Choroid plexus epithelial cell (primary cell): ENCODE measurements around the gene SUCO.

Experiments
- DNase-seq: peaks from one replicate; pipeline ENCODE4 v3.0.0-alpha.2; 2010; ENCODE audit warnings: low read depth
- H3K4me3 ChIP-seq: 2 replicates; pipeline ENCODE4 v1.5.1; 2011; ENCODE audit warnings: low read depth, mild to moderate bottlenecking, control low read depth, low read length, moderate library complexity
- TF ChIP-seq, protein P1 (sequence below): conservative IDR thresholded peaks from 2 replicates; pipeline ENCODE4 v1.5.1; 2011; ENCODE audit warnings: low read depth, mild to moderate bottlenecking, control low read depth, inconsistent platforms, low read length, moderate library complexity

The SUCO gene

DNA sequence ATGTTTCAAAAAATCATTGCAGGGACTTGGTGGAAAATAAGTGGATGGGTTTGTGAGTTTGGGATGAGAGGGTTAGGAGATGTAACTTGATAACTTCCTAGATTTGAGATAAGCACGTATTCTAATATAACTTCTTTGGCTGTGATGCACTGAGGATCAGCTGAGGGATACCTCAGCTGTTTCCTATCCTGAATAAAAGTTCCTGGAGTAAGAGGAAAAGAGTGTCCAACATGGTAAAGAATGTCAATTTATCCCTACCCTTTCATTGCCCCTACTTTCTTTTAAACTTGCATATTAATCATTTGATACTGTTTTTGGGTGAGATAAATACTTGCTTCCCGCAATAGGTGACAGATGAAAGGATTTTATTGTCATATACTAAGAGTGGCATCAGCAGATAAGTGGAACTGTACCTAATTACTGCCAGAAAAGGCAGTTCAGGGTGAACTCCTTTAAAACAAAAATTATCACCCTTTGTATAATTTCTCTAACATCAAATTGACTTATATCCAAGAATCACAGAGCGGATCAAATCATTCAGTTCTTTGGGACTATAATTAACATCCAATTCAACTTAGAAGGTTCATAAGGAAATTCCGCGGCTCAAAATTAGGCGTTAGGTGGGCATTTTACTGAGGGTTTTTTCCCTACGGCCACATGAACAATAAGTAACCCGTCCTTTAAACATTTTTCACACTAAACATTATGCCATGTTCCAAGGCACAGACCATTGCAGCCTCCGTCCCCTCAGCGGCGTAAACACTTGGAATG is 1.4 kb upstream of the SUCO start:
- H3K4me3 ChIP-seq = peak overlapping the region; percentile 89
- TF ChIP-seq, protein P1, sequence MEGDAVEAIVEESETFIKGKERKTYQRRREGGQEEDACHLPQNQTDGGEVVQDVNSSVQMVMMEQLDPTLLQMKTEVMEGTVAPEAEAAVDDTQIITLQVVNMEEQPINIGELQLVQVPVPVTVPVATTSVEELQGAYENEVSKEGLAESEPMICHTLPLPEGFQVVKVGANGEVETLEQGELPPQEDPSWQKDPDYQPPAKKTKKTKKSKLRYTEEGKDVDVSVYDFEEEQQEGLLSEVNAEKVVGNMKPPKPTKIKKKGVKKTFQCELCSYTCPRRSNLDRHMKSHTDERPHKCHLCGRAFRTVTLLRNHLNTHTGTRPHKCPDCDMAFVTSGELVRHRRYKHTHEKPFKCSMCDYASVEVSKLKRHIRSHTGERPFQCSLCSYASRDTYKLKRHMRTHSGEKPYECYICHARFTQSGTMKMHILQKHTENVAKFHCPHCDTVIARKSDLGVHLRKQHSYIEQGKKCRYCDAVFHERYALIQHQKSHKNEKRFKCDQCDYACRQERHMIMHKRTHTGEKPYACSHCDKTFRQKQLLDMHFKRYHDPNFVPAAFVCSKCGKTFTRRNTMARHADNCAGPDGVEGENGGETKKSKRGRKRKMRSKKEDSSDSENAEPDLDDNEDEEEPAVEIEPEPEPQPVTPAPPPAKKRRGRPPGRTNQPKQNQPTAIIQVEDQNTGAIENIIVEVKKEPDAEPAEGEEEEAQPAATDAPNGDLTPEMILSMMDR = no peak
- DNase-seq = no peak

DNA sequence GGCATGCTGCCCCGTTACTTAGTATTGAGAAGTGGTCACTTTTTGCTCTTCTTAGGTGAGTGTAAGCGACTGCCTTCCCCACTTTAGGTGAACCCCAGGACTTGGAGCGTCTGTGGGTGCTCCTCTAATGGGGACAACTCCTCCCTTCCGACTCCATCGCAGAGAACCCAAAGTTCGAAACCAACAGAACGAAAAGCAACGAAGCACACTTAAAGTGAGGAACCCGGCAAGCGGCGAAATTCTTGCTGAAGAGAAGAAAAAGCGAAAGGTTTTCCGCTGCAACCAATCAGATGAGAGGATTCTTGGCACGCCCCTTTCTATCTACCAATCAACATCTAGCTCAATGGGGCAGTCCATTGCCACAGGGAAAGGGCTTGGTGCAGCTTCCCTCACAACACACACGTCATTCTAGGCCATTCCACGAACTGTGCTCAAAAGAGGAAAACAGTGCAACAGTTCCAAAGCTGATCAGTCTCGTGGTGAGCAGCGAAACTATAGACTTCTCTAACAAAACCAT is 709 bp upstream of the SUCO start:
- peak; percentile 99 for DNase-seq
- peak overlapping the region; percentile 89 for H3K4me3 ChIP-seq
- TF ChIP-seq, protein P1 = no peak

DNA sequence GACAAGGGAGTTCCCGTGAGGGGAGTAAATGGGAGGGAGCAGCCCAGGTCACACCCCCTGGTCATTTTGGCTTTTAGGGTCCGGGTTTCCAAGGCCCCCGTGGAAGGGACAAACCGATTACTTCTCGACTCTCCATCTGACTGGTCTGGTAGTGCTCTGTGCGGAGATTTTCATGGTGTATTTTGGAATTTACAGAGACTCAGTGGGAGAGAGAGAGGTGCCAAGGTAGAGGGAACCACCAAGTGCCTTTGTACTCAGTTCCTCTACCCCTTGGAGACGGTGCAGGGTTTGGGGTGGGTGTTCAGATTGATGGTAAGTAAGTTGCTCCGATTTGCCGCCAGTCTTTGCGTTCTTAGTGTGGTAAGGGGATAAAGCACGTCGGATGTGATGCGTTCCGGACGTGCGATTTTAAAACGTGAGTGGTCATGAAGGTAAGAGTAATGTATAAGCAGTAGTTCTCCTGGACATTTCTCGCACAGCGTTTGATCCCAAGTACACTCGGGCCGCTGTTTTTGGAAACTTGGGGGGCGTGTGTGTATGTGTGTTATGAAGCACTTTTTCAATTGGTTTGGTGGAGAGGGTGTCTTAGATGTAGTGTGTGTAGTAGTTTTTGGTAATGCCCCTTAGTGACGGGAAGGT is 682 bp downstream of the SUCO start:
- peak overlapping the region; percentile 89 for H3K4me3 ChIP-seq
- DNase-seq = peak; percentile 42
- TF ChIP-seq, protein P1 = no peak

DNA sequence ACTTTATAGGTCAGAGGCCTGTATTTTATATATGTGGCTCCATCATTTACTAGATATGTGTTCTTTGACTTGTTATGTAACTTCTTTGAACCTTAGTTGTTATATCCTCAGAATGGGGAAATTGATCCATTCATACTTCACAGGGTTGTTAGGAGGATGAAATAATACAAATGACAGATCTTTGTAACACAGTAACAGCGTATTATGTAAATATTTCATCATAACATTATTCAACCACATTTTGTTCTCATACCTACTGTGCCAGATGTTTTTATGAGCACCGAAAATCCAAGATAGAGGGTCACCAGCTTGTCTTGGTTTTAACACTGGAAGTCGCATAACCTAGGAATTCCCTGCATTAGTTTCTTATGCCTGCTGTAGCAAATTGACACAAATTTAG is 3.3 kb downstream of the SUCO start:
- DNase-seq = no peak
- H3K4me3 ChIP-seq = no peak overlapping the region
- TF ChIP-seq, protein P1 = no peak

DNA sequence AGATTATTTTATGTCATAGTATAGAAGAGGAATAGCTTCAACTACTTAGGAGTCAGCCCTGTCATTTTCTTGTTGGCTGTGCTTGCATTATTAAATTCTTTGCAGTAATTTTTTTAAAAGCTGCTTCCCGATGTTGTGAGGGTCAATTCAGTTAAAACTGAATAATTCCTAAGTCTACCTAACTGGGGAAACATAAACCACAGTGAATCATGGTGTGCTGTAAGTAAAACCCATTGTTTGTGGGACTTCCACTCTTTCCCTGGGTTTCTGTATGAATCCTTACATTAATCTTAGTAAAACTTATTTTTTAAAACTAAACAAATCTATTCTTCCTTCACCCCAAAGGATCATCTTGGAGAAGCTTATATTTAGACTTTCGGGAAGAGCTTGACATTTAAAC is 4.4 kb downstream of the SUCO start:
- TF ChIP-seq, protein P1 = no peak
- DNase-seq = no peak
- H3K4me3 ChIP-seq = no peak overlapping the region

DNA sequence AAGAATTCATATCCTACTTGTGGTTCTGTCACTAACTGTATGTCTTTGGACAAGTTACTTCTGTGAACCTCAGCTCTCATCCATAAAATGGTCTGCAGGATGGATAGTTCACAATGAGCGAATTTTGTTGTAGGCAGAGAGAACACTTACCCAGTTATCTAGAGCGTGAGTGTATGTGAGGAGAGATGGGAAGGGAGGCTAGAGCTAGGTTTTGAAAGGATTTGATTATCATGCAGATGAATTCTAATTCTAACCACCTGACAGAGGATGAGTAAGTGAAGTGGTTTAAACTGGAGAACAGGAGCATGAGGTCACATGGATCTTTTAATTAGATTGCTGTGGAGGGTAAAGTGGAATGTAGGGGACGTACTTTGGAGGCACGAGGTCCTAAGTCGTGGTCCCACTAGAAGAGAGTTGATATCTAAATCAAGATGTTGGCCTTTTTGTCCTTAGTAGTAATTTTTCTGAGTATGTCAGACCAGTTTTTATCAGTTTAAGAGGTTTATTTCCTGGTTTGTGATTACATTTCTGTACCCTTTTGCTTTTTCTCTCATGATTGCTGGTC is 5.0 kb downstream of the SUCO start:
- DNase-seq = no peak
- H3K4me3 ChIP-seq = no peak overlapping the region
- TF ChIP-seq, protein P1 = no peak

DNA sequence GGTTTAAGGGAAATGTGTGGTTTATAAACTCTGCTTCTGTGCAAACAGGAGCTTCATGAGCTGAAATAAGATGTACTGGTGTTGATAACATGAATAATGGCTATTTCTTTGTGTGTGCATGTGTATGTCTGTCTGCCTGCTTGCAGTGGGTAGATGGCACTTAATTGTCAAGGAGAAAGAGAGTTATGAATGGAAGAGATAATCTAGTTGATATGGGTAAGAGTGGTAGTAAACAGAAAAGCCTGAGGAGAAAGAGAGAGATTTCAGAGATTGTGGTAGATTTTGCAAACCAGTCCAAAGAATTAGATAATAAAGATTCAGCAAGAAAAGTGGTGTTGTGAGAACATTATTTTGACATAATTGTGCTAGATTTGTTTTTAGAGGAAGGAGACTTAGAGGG is 7.7 kb downstream of the SUCO start:
- TF ChIP-seq, protein P1 = no peak
- DNase-seq = no peak
- no peak overlapping the region for H3K4me3 ChIP-seq
